ENCODE measurements around the gene GAL3ST2.

The GAL3ST2 gene

GRCh38 chr2:241775223-241776177 lies 1.1 kb upstream of the GAL3ST2 start:
- TF ChIP-seq, protein P1, sequence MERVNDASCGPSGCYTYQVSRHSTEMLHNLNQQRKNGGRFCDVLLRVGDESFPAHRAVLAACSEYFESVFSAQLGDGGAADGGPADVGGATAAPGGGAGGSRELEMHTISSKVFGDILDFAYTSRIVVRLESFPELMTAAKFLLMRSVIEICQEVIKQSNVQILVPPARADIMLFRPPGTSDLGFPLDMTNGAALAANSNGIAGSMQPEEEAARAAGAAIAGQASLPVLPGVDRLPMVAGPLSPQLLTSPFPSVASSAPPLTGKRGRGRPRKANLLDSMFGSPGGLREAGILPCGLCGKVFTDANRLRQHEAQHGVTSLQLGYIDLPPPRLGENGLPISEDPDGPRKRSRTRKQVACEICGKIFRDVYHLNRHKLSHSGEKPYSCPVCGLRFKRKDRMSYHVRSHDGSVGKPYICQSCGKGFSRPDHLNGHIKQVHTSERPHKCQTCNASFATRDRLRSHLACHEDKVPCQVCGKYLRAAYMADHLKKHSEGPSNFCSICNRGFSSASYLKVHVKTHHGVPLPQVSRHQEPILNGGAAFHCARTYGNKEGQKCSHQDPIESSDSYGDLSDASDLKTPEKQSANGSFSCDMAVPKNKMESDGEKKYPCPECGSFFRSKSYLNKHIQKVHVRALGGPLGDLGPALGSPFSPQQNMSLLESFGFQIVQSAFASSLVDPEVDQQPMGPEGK (CRISPR knock-in tag; IDR thresholded peaks at IDR 0.05; ENCODE audit: borderline replicate concordance), result no peak
- TF ChIP-seq SNAI2 (CRISPR knock-in tag; IDR thresholded peaks at IDR 0.05), result no peak
- TF ChIP-seq ZFP30 (CRISPR knock-in tag; IDR thresholded peaks at IDR 0.05), result no peak
- TF ChIP-seq PPARA (CRISPR knock-in tag; IDR thresholded peaks at IDR 0.05; ENCODE audit: borderline replicate concordance), result no peak
- TF ChIP-seq CSRNP3 (CRISPR knock-in tag; IDR thresholded peaks at IDR 0.05), result no peak
- TF ChIP-seq TOX (CRISPR knock-in tag; IDR thresholded peaks at IDR 0.05; ENCODE audit: borderline replicate concordance), result no peak
- TF ChIP-seq BACH2 (CRISPR knock-in tag; IDR thresholded peaks at IDR 0.05; ENCODE audit: borderline replicate concordance), result no peak
- TF ChIP-seq ZC3H10 (CRISPR knock-in tag; IDR thresholded peaks at IDR 0.05), result no peak
- TF ChIP-seq, protein P2, sequence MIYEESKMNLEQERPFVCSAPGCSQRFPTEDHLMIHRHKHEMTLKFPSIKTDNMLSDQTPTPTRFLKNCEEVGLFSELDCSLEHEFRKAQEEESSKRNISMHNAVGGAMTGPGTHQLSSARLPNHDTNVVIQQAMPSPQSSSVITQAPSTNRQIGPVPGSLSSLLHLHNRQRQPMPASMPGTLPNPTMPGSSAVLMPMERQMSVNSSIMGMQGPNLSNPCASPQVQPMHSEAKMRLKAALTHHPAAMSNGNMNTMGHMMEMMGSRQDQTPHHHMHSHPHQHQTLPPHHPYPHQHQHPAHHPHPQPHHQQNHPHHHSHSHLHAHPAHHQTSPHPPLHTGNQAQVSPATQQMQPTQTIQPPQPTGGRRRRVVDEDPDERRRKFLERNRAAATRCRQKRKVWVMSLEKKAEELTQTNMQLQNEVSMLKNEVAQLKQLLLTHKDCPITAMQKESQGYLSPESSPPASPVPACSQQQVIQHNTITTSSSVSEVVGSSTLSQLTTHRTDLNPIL (CRISPR knock-in tag; IDR thresholded peaks at IDR 0.05; ENCODE audit: low read depth), result no peak
- no peak for TF ChIP-seq ZNF8 (CRISPR knock-in tag; IDR thresholded peaks at IDR 0.05)
- no peak for TF ChIP-seq ZFP3 (CRISPR knock-in tag; IDR thresholded peaks at IDR 0.05)
- TF ChIP-seq, protein P3, sequence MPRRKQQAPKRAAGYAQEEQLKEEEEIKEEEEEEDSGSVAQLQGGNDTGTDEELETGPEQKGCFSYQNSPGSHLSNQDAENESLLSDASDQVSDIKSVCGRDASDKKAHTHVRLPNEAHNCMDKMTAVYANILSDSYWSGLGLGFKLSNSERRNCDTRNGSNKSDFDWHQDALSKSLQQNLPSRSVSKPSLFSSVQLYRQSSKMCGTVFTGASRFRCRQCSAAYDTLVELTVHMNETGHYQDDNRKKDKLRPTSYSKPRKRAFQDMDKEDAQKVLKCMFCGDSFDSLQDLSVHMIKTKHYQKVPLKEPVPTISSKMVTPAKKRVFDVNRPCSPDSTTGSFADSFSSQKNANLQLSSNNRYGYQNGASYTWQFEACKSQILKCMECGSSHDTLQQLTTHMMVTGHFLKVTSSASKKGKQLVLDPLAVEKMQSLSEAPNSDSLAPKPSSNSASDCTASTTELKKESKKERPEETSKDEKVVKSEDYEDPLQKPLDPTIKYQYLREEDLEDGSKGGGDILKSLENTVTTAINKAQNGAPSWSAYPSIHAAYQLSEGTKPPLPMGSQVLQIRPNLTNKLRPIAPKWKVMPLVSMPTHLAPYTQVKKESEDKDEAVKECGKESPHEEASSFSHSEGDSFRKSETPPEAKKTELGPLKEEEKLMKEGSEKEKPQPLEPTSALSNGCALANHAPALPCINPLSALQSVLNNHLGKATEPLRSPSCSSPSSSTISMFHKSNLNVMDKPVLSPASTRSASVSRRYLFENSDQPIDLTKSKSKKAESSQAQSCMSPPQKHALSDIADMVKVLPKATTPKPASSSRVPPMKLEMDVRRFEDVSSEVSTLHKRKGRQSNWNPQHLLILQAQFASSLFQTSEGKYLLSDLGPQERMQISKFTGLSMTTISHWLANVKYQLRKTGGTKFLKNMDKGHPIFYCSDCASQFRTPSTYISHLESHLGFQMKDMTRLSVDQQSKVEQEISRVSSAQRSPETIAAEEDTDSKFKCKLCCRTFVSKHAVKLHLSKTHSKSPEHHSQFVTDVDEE (CRISPR knock-in tag; IDR thresholded peaks at IDR 0.05), result no peak
- no peak for TF ChIP-seq GLIS3 (CRISPR knock-in tag; IDR thresholded peaks at IDR 0.05)
- TF ChIP-seq ARNTL (CRISPR knock-in tag; IDR thresholded peaks at IDR 0.05; ENCODE audit: borderline replicate concordance, low read depth), result no peak
- ATAC-seq, result peak; percentile 8; the same call in 2 of the 3 replicates

DNA sequence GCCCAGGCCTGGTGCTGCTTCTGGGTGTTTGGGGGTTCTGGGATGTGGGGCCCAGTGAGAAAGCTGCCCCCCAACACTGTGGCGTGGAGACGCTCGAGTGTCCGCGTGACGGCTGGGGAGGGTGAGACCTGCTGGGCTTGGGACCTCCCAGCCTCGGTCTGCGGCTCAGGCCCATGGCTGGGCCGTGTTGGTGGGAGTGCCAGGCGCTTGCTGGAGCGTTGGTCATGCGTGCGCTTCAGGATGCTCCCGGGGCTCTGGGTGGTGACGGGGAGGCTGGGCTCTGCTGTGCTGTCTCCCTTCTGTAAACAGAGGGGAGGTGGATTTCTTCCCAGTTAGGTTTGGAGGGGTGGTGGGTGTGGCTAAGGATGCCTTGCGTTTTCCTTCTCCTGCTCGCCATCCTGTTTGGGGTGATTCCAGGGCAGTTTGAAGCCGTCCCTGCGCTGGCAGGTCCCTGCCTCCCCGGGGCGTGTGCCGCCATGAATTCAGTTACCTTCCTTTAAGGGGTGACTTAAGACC lies 606 bp downstream of the GAL3ST2 start:
- no peak for ATAC-seq
- TF ChIP-seq RARB (CRISPR knock-in tag; IDR thresholded peaks at IDR 0.05), result no peak
- TF ChIP-seq, protein P3 (CRISPR knock-in tag; IDR thresholded peaks at IDR 0.05), result no peak
- TF ChIP-seq, protein P2 (CRISPR knock-in tag; IDR thresholded peaks at IDR 0.05; ENCODE audit: low read depth), result no peak
- TF ChIP-seq ZFP3 (CRISPR knock-in tag; IDR thresholded peaks at IDR 0.05), result no peak
- TF ChIP-seq ZFP30 (CRISPR knock-in tag; IDR thresholded peaks at IDR 0.05), result no peak
- no peak for TF ChIP-seq CSDC2 (CRISPR knock-in tag; IDR thresholded peaks at IDR 0.05)
- no peak for TF ChIP-seq ARNTL (CRISPR knock-in tag; IDR thresholded peaks at IDR 0.05; ENCODE audit: borderline replicate concordance, low read depth)
- no peak for TF ChIP-seq TCF4 (CRISPR knock-in tag; IDR thresholded peaks at IDR 0.05; ENCODE audit: borderline replicate concordance)
- TF ChIP-seq GLIS3 (CRISPR knock-in tag; IDR thresholded peaks at IDR 0.05), result no peak
- TF ChIP-seq ISL1 (CRISPR knock-in tag; IDR thresholded peaks at IDR 0.05), result no peak
- no peak for TF ChIP-seq TOX (CRISPR knock-in tag; IDR thresholded peaks at IDR 0.05; ENCODE audit: borderline replicate concordance)
- no peak for TF ChIP-seq ESRRG (CRISPR knock-in tag; IDR thresholded peaks at IDR 0.05)
- no peak for TF ChIP-seq BACH2 (CRISPR knock-in tag; IDR thresholded peaks at IDR 0.05; ENCODE audit: borderline replicate concordance)
- no peak for TF ChIP-seq CSRNP3 (CRISPR knock-in tag; IDR thresholded peaks at IDR 0.05)
- no peak for TF ChIP-seq POU6F1 (CRISPR knock-in tag; IDR thresholded peaks at IDR 0.05; ENCODE audit: borderline replicate concordance, low read depth)

Measured in SK-N-SH treated with all-trans-retinoic acid at 6 μM for 48 hours (cell line).